Measurements from ENCODE around the gene C16orf87.

GRCh38 chr16:46812781-46813540, 18.0 kb downstream of the C16orf87 start:
- no peak for TF ChIP-seq CTCF (IDR thresholded peaks at IDR 0.05)
- TF ChIP-seq POLR2A (IDR thresholded peaks at IDR 0.05) = no peak
